ENCODE measurements around the gene TMEM244. TPM values are rescaled to one million over a fixed set of nuclear protein-coding genes. Genes with fewer than 3 reads are reported as not detected.

TMEM244 gene
- total RNA-seq, 4 donors from 2014 or later = not detected

GRCh38 chr6:129874837-129875236 is 13.7 kb upstream of the TMEM244 start:
- in situ Hi-C loops (cut with MboI; ENCODE audit: low sequenced_read_pairs in 4 of 4) (no loop called here), intact Hi-C loops (cut with DNase I; ENCODE audit: low total_unique reads) (no loop called here)
- Histone ChIP-seq H3K9me3 (no peaks in the 10 kb centered on the region), H3K4me1 (no peaks in the 10 kb centered on the region), H3K27me3 (no peaks in the 10 kb centered on the region), H3K4me3 (no peak overlapping the region), H3K27ac (no peak overlapping the region), H3K36me3 (no peaks in the 10 kb centered on the region)
- ATAC-seq (no peak), DNase-seq (no peak)
- no peak for TF ChIP-seq POLR2A (IDR thresholded peaks at IDR 0.05)
- TF ChIP-seq, protein P1, sequence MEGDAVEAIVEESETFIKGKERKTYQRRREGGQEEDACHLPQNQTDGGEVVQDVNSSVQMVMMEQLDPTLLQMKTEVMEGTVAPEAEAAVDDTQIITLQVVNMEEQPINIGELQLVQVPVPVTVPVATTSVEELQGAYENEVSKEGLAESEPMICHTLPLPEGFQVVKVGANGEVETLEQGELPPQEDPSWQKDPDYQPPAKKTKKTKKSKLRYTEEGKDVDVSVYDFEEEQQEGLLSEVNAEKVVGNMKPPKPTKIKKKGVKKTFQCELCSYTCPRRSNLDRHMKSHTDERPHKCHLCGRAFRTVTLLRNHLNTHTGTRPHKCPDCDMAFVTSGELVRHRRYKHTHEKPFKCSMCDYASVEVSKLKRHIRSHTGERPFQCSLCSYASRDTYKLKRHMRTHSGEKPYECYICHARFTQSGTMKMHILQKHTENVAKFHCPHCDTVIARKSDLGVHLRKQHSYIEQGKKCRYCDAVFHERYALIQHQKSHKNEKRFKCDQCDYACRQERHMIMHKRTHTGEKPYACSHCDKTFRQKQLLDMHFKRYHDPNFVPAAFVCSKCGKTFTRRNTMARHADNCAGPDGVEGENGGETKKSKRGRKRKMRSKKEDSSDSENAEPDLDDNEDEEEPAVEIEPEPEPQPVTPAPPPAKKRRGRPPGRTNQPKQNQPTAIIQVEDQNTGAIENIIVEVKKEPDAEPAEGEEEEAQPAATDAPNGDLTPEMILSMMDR (IDR thresholded peaks at IDR 0.05 in 4 of 5, conservative IDR thresholded peaks at IDR 0.05 in 1 of 5) = no peak

DNA sequence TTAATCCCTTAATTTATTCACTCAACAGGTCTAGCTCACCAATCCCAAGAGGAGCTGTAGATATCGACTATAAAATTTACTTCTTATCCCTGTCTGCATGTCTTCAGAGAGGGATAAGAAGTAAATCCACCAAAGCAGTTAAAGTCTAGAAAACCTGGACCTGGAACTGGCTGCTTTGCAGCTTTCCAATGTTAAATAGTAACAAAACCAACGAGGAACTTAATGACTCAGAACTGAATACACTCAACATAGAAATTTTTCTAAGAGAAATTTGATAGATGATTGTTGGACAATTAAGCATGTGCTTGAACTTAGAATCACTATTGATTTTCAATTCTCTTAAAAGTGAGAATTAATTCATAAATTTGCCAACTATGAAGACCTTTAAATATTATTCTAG is 11.5 kb upstream of the TMEM244 start:
- in situ Hi-C loops (cut with MboI; ENCODE audit: low sequenced_read_pairs in 4 of 4) (no loop called here), intact Hi-C loops (cut with DNase I; ENCODE audit: low total_unique reads) (no loop called here)
- TF ChIP-seq, protein P1 (IDR thresholded peaks at IDR 0.05 in 4 of 5, conservative IDR thresholded peaks at IDR 0.05 in 1 of 5) = no peak
- TF ChIP-seq POLR2A (IDR thresholded peaks at IDR 0.05) = no peak
- DNase-seq = no peak
- H3K4me1 ChIP-seq = no peaks in the 10 kb centered on the region
- no peaks in the 10 kb centered on the region for H3K27me3 ChIP-seq
- ATAC-seq = no peak
- H3K4me3 ChIP-seq = no peak overlapping the region
- no peaks in the 10 kb centered on the region for H3K9me3 ChIP-seq
- no peak overlapping the region for H3K27ac ChIP-seq
- H3K36me3 ChIP-seq = no peaks in the 10 kb centered on the region

DNA sequence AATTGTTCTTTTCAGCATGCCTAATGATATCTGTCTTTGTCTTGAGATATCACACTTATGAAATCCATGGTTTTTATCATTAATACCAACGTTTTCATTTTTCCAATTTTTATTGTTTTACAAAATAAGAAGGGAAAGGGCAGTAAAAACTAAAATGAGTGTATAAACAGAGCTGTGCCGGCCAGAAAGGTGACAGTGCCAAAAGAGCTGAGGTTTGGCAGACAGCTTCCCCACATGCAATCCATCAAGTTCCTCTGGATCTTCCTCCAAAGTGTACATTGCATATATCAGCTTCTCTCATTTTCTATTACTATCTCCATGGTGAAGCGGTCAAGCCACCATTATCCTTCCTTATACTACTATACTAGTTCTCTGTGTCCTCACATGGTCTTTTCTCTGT is 10.1 kb upstream of the TMEM244 start:
- no peak for TF ChIP-seq POLR2A (IDR thresholded peaks at IDR 0.05)
- TF ChIP-seq, protein P1 (IDR thresholded peaks at IDR 0.05 in 4 of 5, conservative IDR thresholded peaks at IDR 0.05 in 1 of 5) = no peak
- no peak for ATAC-seq
- Histone ChIP-seq H3K27ac (no peak overlapping the region), H3K36me3 (no peaks in the 10 kb centered on the region), H3K4me1 (no peaks in the 10 kb centered on the region), H3K4me3 (no peak overlapping the region), H3K27me3 (no peaks in the 10 kb centered on the region), H3K9me3 (no peaks in the 10 kb centered on the region)
- intact Hi-C loops (cut with DNase I; ENCODE audit: low total_unique reads) (no loop called here), in situ Hi-C loops (cut with MboI; ENCODE audit: low sequenced_read_pairs in 4 of 4) (no loop called here)
- DNase-seq = no peak

GRCh38 chr6:129867403-129867802 is 6.3 kb upstream of the TMEM244 start:
- no peak for DNase-seq
- H3K9me3 ChIP-seq = no peaks in the 10 kb centered on the region
- ATAC-seq = no peak
- no peaks in the 10 kb centered on the region for H3K36me3 ChIP-seq
- H3K4me1 ChIP-seq = no peaks in the 10 kb centered on the region
- in situ Hi-C loops (cut with MboI; ENCODE audit: low sequenced_read_pairs in 4 of 4) (no loop called here), intact Hi-C loops (cut with DNase I; ENCODE audit: low total_unique reads) (no loop called here)
- no peaks in the 10 kb centered on the region for H3K27me3 ChIP-seq
- TF ChIP-seq, protein P1 (IDR thresholded peaks at IDR 0.05 in 4 of 5, conservative IDR thresholded peaks at IDR 0.05 in 1 of 5) = no peak
- no peak for TF ChIP-seq POLR2A (IDR thresholded peaks at IDR 0.05)
- H3K4me3 ChIP-seq = no peak overlapping the region
- H3K27ac ChIP-seq = no peak overlapping the region

DNA sequence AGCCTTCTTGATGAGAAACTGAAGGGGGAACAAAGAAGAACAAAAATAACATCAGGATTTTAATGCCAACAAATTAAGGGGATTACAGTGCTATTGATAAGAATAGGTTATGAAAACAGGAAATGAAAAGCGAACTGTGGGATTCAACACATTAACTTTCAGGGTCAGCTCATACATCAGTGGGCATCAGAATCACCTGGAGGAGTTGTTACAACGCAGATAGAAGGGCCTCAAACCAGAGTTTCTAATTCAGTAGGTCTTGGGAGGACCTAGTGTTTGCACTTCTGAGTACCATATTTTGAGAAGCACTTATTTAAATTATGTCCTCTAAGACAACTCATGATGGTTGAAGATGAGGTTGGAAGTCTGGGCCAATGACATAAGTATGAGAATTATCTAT is 5.6 kb upstream of the TMEM244 start:
- in situ Hi-C loops (cut with MboI; ENCODE audit: low sequenced_read_pairs in 4 of 4) = no loop called here

More for the DNA sequence above, 5.6 kb upstream of the TMEM244 start:
- H3K9me3 ChIP-seq = no peaks in the 10 kb centered on the region
- H3K36me3 ChIP-seq = no peaks in the 10 kb centered on the region
- H3K27me3 ChIP-seq = no peaks in the 10 kb centered on the region
- no peak overlapping the region for H3K4me3 ChIP-seq
- DNase-seq (no peak), ATAC-seq (no peak)
- no peak overlapping the region for H3K27ac ChIP-seq
- intact Hi-C loops (cut with DNase I; ENCODE audit: low total_unique reads) = no loop called here
- H3K4me1 ChIP-seq = no peaks in the 10 kb centered on the region
- TF ChIP-seq, protein P1 (IDR thresholded peaks at IDR 0.05 in 4 of 5, conservative IDR thresholded peaks at IDR 0.05 in 1 of 5) = no peak
- TF ChIP-seq POLR2A (IDR thresholded peaks at IDR 0.05) = no peak

All from gastrocnemius medialis (tissue), 4 donors.